Activated T-helper 1 cell treated with anti-CD3 and anti-CD28 coated beads, Interleukin-12 subunit alpha, Interleukin-12 subunit beta, Interleukin-2, Interleukin-4 antibody, amounts not matched to agents 30 ng/mL and 10 ng/mL and 1 ng/mL, durations not matched to agents 14 hours and 24 hours and 36 hours (primary cell): ENCODE measurements around the gene ABCA7. TPM values are rescaled to one million over a fixed set of nuclear protein-coding genes. Genes with fewer than 3 reads are reported as not detected.

Experiments
- DNase-seq: peaks from one replicate; pipeline ENCODE4 v3.0.0; 2021; ENCODE audit warnings: low spot score
- H3K27ac Mint-ChIP-seq: one replicate; pipeline ENCODE4 v1.8.0; 2021; ENCODE audit warnings: mild to moderate bottlenecking, mixed read lengths
- H3K27me3 Mint-ChIP-seq: one replicate; pipeline ENCODE4 v1.8.0; 2022; ENCODE audit warnings: mild to moderate bottlenecking, moderate library complexity, mixed read lengths; ENCODE audit not compliant: insufficient read depth
- H3K36me3 Mint-ChIP-seq: one replicate; pipeline ENCODE4 v1.8.0; 2021; ENCODE audit warnings: low read depth, mixed read lengths
- H3K4me1 Mint-ChIP-seq: one replicate; pipeline ENCODE4 v1.8.0; 2021; ENCODE audit warnings: low read depth, mixed read lengths
- H3K4me3 Mint-ChIP-seq: one replicate; pipeline ENCODE4 v1.8.0; 2021; ENCODE audit warnings: mild to moderate bottlenecking, moderate library complexity, mixed read lengths
- H3K9me3 Mint-ChIP-seq: one replicate; pipeline ENCODE4 v1.8.0; 2021; ENCODE audit warnings: mixed read lengths
- intact Hi-C: fragments of 100-400 bp; cut with micrococcal nuclease; formaldehyde crosslinking; loops from one replicate; pipeline ENCODE4 v1.15.1; 2024
- total RNA-seq: library from RNA; stranded (reverse); gene quantifications from 2 replicates; pipeline ENCODE4 v1.2.3, GENCODE V29; 2022

The ABCA7 gene
- total RNA-seq, 1 donor from 2014 or later = 15.8 TPM

DNA sequence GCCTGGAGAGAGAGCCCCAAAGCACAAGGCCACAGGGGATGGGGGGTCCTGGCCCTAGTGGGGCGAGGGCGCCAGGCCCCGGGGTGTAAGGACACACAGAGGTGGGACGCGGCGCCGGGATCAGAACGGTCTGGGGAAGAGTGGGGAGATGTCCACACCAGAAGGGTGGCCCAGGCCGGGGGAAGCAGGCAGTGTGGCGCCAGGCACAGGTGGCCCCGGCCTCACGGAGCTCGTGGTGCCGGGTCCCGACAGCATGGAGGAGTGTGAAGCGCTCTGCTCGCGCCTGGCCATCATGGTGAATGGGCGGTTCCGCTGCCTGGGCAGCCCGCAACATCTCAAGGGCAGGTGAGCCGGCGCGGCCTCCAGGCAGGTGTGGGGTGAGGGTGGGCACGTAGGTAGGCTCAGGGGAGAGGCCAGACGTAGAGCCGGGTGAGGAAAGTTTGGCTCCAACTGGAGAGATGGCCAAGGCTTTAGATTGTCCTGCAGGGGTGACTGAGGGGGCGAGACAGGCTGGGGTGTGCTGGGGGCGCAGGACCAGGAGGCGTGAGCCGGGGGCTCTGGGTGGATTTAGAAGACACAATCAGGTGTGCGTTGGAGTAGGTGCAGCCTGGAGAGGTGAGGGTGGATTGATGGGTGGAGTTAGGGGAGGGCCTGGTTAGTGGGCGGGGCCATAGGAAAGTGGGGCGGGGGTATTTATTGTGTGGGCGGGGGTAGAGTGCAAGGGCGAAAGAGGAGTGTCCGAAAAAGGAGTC, 24.2 kb downstream of the ABCA7 start:
- intact Hi-C loops = loop anchor here (1.0 kb wide), 3 partner anchors 18 to 192 kb away; no protein-coding TSS in a partner anchor
- peaks cover 6% of the 10 kb centered on the region for H3K36me3 Mint-ChIP-seq
- no peak for DNase-seq
- no peaks in the 10 kb centered on the region for H3K9me3 Mint-ChIP-seq
- H3K4me1 Mint-ChIP-seq = peaks cover 11% of the 10 kb centered on the region
- H3K4me3 Mint-ChIP-seq = peak overlapping the region; percentile 22
- no peak overlapping the region for H3K27ac Mint-ChIP-seq
- no peaks in the 10 kb centered on the region for H3K27me3 Mint-ChIP-seq

DNA sequence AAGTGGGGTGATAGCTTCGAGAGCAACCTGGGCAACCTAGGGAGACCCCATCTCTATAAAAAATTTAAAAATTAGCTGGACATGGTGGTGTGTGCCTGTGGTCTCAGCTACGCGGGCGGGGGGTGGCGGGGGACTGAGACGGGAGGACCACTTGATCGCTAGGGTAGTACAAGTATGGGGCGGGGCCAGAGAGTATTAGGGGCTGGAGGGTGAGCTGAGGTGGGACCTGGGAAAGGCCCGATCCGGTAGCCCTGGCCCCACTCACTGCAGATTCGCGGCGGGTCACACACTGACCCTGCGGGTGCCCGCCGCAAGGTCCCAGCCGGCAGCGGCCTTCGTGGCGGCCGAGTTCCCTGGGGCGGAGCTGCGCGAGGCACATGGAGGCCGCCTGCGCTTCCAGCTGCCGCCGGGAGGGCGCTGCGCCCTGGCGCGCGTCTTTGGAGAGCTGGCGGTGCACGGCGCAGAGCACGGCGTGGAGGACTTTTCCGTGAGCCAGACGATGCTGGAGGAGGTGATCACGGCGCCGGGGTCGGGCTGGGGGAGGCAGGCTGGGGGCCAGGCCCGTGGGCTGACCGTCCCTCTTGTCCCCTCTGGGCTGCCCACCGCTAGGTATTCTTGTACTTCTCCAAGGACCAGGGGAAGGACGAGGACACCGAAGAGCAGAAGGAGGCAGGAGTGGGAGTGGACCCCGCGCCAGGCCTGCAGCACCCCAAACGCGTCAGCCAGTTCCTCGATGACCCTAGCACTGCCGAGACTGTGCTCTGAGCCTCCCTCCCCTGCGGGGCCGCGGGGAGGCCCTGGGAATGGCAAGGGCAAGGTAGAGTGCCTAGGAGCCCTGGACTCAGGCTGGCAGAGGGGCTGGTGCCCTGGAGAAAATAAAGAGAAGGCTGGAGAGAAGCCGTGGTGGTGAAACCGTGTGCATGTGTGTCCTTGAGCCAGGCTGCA, 25.0 kb downstream of the ABCA7 start:
- Mint-ChIP-seq H3K27ac (peak overlapping the region; percentile 74), H3K36me3 (peaks cover 10% of the 10 kb centered on the region), H3K4me3 (peak overlapping the region; percentile 67), H3K27me3 (no peaks in the 10 kb centered on the region), H3K9me3 (no peaks in the 10 kb centered on the region), H3K4me1 (peaks cover 15% of the 10 kb centered on the region)
- peak; percentile 72 for DNase-seq
- intact Hi-C loops = loop anchor here (5.0 kb wide), 2 partner anchors 37 to 143 kb away; partner anchors contain the start of gene GPX4

DNA sequence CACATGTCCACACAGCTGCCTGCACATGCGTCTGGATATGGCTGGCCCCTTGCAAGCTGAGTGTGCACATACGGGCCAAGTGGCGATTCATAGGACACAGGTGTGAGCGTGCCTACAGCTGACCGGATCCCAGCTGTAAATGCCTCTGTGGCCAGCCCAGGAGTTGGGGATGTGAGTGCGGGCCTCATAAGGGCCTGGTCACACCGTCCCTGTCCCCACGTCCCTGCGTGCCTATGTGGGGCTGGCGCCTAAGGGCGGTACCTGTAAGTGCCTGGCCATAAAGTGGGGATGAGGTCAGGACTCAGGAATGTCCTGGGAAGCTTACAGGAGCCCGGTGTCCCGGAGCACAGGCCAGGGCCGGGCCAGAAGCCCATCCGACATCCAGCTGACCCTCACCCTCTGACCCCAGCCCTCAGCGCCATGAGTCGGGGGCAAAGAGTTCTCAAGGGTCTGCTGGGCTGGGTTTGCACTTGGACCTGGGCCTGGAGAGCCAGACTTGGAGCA, 25.8 kb downstream of the ABCA7 start:
- Mint-ChIP-seq H3K4me3 (peak overlapping the region; percentile 61), H3K27me3 (no peaks in the 10 kb centered on the region), H3K4me1 (peaks cover 15% of the 10 kb centered on the region), H3K27ac (peak overlapping the region; percentile 74), H3K36me3 (peaks cover 10% of the 10 kb centered on the region), H3K9me3 (no peaks in the 10 kb centered on the region)
- intact Hi-C loops = loop anchor here (5.0 kb wide), 2 partner anchors 37 to 143 kb away; partner anchors contain the start of gene GPX4
- no peak for DNase-seq

DNA sequence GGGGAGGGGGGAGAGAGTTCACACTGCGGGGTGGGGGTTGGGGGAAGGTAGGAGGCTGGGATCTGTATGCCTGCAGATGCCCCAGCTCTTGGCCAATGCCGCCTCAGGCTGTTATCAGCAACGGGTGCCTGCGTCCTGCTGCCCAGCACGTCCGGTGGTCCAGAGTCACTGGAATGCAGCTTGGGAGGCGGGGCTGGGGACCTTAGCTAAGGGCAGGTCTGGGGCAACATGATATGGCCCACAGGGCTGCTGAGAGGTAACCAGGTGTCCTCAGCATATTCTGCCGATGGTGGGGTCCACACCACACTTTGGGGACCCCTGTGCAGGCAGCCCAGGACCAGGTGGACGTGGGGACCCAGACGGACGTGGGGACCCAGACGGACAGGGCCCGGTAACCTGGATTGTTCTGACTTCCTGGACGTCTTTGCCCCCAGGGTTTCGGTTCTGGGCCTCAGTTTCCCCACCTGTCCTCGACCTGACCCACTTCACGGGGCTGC, 26.4 kb downstream of the ABCA7 start:
- Mint-ChIP-seq H3K4me3 (peak overlapping the region; percentile 66), H3K36me3 (peaks cover 10% of the 10 kb centered on the region), H3K4me1 (peaks cover 15% of the 10 kb centered on the region), H3K27ac (peak overlapping the region; percentile 8), H3K27me3 (no peaks in the 10 kb centered on the region), H3K9me3 (no peaks in the 10 kb centered on the region)
- DNase-seq = no peak
- intact Hi-C loops = loop anchor here (5.0 kb wide), 2 partner anchors 36 to 144 kb away; partner anchors contain the start of gene GPX4

DNA sequence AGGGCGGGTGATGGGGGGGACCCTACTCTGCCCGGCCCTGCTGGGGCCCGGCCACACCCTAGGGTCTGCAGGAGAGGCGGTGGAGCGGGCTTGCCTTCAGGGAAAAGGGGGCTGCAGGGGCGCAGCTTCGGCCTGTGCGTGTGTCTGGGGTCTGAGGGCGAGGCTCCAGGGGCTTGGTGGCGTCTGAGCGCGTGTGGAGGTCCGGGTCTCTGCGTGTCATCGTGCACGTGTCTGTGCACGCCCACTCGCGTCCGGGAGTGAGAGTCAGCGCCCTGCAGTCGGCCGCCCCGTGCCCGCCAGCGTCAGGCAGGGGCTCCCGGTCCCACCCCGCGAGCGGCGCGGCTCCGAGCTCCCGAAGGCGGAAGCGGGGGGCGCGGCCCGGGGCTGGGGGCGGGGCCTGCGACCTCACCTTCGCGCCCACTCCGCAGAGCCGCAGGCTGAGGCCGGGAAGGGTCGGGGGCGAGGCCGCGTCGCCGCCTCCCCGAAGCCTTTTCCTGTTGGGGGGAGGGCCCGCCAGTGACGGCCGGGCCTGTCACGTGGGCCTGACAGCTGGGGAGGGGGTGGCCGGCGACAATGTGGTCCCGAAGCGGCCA, 26.9 kb downstream of the ABCA7 start, which contains the start of gene ARHGAP45:
Gene ARHGAP45, plus strand, starts transcription at position 420 of the 593 bp plus-strand sequence. CDS start 239 bp downstream, outside the sequence.
- Mint-ChIP-seq H3K27ac (peak within 1 kb of the TSS; percentile 79), H3K4me1 (peaks cover 18% of the 10 kb centered on the region), H3K36me3 (peaks cover 13% of the 10 kb centered on the region), H3K9me3 (no peaks in the 10 kb centered on the region), H3K4me3 (peak within 1 kb of the TSS; percentile 90), H3K27me3 (no peaks in the 10 kb centered on the region)
- intact Hi-C loops = loop anchor here (1.0 to 5.0 kb wide), 4 partner anchors 10 to 145 kb away; partner anchors contain the start of gene GPX4
- DNase-seq = peak; percentile 85

DNA sequence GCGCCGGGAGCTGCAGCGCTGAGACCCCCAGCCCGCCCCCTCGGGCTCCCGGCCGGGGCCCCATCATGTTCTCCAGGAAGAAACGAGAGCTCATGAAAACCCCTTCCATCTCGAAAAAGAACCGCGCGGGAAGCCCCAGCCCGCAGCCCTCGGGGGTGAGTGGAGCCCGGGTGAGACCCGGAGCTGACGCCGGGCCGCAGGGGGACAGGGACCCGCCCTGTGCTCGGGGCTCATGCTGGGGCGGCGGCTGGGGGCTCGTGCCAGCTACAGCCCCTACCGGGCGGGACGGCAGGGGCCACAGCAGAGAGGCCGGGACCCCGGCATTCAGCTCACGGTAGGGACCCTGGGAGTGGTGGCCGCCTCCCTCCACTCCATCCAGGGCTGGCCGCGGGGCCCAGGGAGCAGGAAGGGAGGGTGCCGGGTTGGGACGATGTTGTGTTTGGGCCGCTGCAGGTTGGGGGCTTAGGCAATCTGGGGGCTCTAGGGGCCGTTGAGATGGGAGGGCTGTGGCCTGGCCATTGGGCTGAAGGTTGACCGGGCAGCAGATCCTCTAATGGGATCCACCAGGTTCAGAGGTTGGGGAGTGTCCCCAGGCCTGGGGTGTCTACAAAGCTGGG, 27.5 kb downstream of the ABCA7 start:
- no peaks in the 10 kb centered on the region for H3K9me3 Mint-ChIP-seq

DNA sequence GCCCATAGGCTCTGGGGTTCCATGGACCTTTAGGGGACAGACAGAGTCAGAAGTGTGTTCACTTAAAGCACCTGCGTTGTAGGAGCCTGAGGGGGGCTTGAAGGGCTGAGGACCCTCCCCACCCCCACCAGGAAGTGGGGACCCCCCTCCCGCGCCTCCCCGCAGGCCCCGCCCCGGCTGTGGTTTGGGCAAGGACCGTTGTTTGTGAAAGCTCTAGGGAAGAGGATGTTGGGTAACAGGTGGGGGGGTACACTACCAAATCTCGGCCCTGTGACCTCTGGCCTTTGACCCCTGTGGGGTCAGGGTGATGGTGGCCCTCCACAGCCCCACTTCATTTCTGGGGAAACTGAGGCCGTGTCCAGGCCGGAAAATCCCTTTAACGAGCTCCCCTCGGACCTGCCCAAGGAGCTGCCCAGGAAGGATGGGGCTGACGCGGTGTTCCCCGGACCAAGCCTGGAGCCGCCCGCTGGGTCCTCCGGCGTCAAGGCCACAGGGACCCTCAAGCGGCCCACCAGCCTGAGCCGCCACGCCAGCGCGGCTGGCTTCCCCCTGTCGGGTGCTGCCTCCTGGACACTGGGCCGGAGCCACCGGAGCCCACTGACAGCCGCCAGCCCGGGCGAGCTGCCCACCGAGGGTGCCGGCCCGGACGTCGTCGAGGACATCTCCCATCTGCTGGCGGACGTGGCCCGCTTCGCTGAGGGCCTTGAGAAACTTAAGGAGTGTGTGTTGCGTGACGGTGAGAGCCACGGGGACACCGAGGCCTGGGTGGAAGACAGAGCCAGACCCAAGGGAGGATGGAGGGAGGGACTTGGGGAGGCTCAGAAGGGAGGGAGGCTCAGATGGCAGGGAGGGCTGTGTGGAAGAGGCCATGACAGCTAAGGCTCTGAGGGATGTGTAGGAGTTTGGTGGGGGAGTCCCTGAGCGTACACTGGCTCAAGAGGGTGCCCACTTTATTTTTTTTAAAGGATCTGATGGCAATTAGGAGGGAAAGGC, 28.4 kb downstream of the ABCA7 start:
- intact Hi-C loops = loop anchor here (1.0 to 5.0 kb wide), 3 partner anchors 34 to 146 kb away; partner anchors contain the start of genes GPX4, RNU6-2 and TMEM259
- Mint-ChIP-seq H3K27ac (peak overlapping the region; percentile 84), H3K4me1 (peaks cover 25% of the 10 kb centered on the region), H3K4me3 (peak overlapping the region; percentile 90), H3K9me3 (no peaks in the 10 kb centered on the region), H3K27me3 (no peaks in the 10 kb centered on the region), H3K36me3 (peaks cover 21% of the 10 kb centered on the region)
- DNase-seq = peak; percentile 70

More for the DNA sequence above, 27.5 kb downstream of the ABCA7 start:
- Mint-ChIP-seq H3K4me3 (peak overlapping the region; percentile 90), H3K27ac (peak overlapping the region; percentile 79), H3K4me1 (peaks cover 22% of the 10 kb centered on the region), H3K36me3 (peaks cover 19% of the 10 kb centered on the region), H3K27me3 (no peaks in the 10 kb centered on the region)
- intact Hi-C loops = loop anchor here (1.0 to 5.0 kb wide), 4 partner anchors 10 to 145 kb away; partner anchors contain the start of gene GPX4
- no peak for DNase-seq

DNA sequence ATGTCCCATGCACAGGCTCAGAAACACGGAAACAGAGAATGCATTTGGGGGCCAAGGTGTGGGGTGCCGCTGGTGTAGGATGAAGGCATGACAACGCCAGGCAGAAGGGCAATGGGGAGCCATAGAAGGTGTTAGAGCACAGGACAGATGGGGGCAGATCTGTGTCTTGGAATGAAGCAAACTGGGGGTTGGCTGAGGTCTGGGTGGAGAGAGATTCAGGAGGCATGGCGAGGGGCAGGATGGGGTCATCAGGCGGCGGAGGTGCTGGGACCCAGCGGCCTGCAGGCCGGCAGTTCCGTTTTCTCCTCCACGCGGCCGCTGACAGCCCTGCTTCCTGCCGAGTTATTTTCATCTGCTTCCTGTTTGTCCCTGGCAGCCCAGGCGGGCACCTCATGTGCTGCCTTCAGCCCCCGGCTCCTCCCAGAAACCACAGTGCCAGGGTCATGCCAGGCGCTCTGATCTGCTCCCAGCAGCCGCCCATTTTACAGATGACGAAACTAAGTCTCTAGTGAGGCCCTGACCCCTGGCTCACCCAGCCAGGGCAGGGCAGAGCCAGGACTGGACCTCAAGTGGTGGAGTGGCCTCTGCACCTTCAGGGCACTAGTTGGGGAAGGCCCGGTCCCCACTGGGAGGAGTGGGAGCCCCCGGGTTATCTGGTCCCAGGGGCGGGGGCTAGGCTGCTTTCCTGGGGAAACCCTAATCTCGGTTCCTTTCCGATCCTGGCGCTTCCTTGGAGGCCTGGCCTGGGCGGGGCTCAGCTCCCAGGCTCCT, 29.3 kb downstream of the ABCA7 start:
- H3K36me3 Mint-ChIP-seq = peaks cover 21% of the 10 kb centered on the region
- intact Hi-C loops = loop anchor here (1.0 to 5.0 kb wide), 3 partner anchors 33 to 147 kb away; partner anchors contain the start of genes GPX4, RNU6-2 and TMEM259
- H3K9me3 Mint-ChIP-seq = no peaks in the 10 kb centered on the region

DNA sequence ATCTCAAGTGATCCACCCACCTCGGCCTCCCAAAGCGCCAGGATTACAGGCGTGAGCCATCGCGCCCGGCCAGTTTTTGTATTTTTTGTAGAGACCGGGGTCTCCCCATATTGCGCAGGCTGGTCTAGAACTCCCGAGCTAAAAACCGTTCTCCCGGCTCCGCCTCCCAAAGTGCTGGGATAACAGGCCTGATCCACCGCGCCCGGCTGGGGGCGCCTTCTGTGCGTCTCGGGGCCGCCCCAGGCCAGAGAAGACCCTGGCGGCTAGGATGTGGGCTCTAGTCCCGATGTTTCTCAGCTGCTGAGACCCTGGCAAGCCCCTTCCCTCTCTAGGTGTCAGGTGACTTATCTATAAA, 30.6 kb downstream of the ABCA7 start:
- Mint-ChIP-seq H3K4me3 (peak overlapping the region; percentile 90), H3K4me1 (peaks cover 26% of the 10 kb centered on the region), H3K27me3 (no peaks in the 10 kb centered on the region), H3K36me3 (peaks cover 23% of the 10 kb centered on the region), H3K27ac (peak overlapping the region; percentile 71), H3K9me3 (no peaks in the 10 kb centered on the region)
- intact Hi-C loops = no loop called here
- no peak for DNase-seq

More for the DNA sequence above, 29.3 kb downstream of the ABCA7 start:
- DNase-seq = peak; percentile 53
- H3K27me3 Mint-ChIP-seq = no peaks in the 10 kb centered on the region
- H3K27ac Mint-ChIP-seq = peak overlapping the region; percentile 84
- peak overlapping the region; percentile 90 for H3K4me3 Mint-ChIP-seq
- H3K4me1 Mint-ChIP-seq = peaks cover 25% of the 10 kb centered on the region
